ENCODE results near the gene TENT5C.

TENT5C gene

GRCh38 chr1:117573386-117574023 lies 32.3 kb upstream of the TENT5C start:
- DNase-seq (ENCODE audit: low spot score): no peak

- DNase-seq (ENCODE audit: low spot score): no peak
Measured at GRCh38 chr1:117574161-117574835, 31.6 kb upstream of the TENT5C start.

GRCh38 chr1:117575586-117576225 lies 30.1 kb upstream of the TENT5C start:
- no peak for DNase-seq (ENCODE audit: low spot score)

- DNase-seq (ENCODE audit: low spot score): no peak
Measured at GRCh38 chr1:117576236-117576635, 29.6 kb upstream of the TENT5C start.

GRCh38 chr1:117577191-117577885 lies 28.5 kb upstream of the TENT5C start:
- no peak for DNase-seq (ENCODE audit: low spot score)

- DNase-seq (ENCODE audit: low spot score): no peak
Measured at GRCh38 chr1:117578466-117578865, 27.4 kb upstream of the TENT5C start.

- no peak for DNase-seq (ENCODE audit: low spot score)
Measured at GRCh38 chr1:117579221-117579906, 26.5 kb upstream of the TENT5C start.

GRCh38 chr1:117580436-117580835 lies 25.4 kb upstream of the TENT5C start:
- no peak for DNase-seq (ENCODE audit: low spot score)

- DNase-seq (ENCODE audit: low spot score): no peak
Measured at GRCh38 chr1:117580882-117581281, 25.0 kb upstream of the TENT5C start.

- DNase-seq (ENCODE audit: low spot score): no peak
Measured at GRCh38 chr1:117581391-117581943, 24.4 kb upstream of the TENT5C start.

- DNase-seq (ENCODE audit: low spot score): no peak
Measured at GRCh38 chr1:117582451-117582850, 23.4 kb upstream of the TENT5C start.

GRCh38 chr1:117583247-117583646 lies 22.6 kb upstream of the TENT5C start:
- DNase-seq (ENCODE audit: low spot score): no peak

GRCh38 chr1:117584181-117584580 lies 21.7 kb upstream of the TENT5C start:
- no peak for DNase-seq (ENCODE audit: low spot score)

GRCh38 chr1:117585086-117585485 lies 20.8 kb upstream of the TENT5C start:
- no peak for DNase-seq (ENCODE audit: low spot score)

- no peak for DNase-seq (ENCODE audit: low spot score)
Measured at GRCh38 chr1:117586337-117586736, 19.5 kb upstream of the TENT5C start.

- DNase-seq (ENCODE audit: low spot score): no peak
Measured at GRCh38 chr1:117586747-117587498, 18.9 kb upstream of the TENT5C start.

- no peak for DNase-seq (ENCODE audit: low spot score)
Measured at GRCh38 chr1:117587499-117588356, 18.1 kb upstream of the TENT5C start.

- DNase-seq (ENCODE audit: low spot score): no peak
Measured at GRCh38 chr1:117589544-117589943, 16.3 kb upstream of the TENT5C start.

GRCh38 chr1:117590273-117590925 lies 15.4 kb upstream of the TENT5C start:
- DNase-seq (ENCODE audit: low spot score): no peak

- no peak for DNase-seq (ENCODE audit: low spot score)
Measured at GRCh38 chr1:117591252-117591651, 14.6 kb upstream of the TENT5C start.

All from RKO (cell line).